GM19043 (cell line): ENCODE measurements around the gene USH2A.

Experiments used
- ATAC-seq: cut with Tn5 transposase; IDR thresholded peaks from one replicate; pipeline ENCODE4 v1.9.1; 2021; ENCODE audit warnings: low read depth; ENCODE audit not compliant: unreplicated experiment

Gene USH2A

DNA sequence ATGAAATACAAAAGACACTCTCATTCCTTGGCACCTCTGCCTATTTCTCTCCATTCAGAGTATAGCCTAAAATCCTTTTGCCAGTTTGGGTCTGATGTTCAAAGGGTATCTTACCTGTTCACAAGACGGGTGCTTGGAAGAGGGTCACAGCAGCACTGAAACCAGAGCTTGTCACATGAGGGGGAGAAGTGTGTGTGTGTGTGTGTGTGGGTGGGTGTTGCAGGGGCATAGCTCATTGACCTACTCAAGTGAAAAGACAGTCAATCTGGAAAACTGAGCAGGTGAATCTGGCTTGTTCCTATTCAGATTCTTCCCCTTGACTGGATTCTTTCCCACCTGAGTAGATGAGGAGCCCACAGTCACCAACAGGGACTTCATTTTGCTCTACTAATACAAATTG is 792.2 kb downstream of the USH2A start:
- no peak for ATAC-seq

DNA sequence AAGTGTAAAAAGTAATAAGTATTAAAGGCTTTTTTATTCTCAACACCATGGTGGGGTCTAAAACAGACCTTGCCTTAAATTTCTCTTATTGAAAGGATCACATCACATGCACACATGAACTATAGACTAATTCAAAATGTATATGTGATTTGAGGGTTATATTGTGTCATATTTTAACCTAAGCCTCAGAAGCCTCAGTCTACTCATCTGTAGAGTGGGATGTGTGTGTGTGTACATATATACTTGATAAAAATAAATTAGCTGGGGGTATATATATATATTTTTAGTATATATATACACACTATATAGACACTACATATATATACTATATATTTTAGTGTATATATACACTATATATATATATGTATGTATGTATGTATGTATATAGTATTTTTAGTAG is 797.3 kb downstream of the USH2A start:
- no peak for ATAC-seq

DNA sequence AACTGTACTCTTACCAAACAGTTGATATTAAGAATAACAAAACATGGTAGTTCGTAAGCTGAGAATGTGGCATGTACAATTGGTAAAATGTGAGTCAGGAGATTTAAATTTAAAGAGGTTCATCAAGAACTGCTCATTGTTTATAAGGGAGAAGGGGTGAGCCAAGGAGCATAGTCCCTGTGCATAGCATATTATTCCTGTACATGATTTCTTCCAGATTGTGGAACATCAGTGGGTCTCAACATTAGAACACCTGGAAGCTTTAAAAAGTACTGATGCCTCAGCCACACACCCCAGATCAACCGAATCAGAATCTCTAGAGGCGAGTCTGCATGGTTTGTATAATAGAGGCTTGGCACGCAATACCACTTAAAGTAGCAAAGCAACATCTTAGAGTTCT is 800.1 kb downstream of the USH2A start:
- ATAC-seq: no peak

DNA sequence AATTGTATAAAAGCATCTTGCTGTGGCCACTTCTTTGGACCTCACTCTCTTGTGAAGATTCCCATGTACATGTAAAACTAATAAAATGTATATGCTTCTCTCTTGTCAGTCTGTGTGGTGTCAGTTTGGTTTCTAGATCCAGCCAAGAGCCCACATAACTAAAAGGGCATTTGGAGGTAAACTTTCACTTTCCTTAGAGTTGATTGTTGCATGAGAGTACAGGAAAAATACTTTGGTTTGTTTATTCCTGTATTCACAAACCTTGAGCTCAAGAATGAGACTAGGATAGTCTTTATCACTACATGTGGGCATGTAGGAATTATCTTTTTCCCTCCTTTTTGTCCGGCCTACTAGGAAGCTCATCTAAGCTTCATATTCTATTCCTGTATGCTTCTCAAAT is 805.3 kb downstream of the USH2A start:
- ATAC-seq: peak; percentile 62

DNA sequence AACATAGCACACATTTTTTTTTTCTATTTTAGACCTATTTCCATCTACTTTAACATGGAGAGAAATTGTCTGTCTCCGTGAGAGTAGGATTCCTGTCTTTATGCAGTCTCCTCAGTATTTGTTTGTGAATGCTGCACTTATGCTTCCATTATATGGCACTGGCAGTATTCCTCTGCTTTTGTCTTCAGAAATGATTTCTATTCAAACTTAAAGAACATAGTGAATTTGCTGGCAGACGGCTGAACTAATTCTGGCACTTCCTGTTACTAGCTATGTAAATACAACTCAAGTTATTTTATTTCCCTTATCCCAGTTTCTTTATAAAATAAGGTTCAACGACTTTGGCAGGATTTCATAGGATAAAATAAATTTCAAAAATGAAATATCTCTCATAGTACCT is 810.9 kb downstream of the USH2A start:
- ATAC-seq: no peak

DNA sequence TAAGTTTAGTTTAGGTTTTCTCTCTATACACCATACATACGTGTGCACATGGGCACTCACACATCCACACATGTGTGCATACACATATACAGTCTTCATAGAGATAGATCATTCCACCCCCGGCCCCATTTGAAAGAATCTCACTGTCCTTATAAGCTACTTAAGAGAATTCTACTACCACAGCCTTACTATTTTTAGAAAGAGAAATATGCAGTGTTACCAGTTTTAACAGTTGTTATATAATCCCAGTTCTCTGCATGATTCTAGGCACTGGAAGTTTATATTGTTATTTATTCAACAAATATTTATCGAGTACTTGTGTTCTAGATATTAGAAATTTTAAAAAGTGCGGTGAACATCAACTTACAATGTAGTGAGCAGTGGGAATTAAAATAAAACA is 814.6 kb downstream of the USH2A start:
- ATAC-seq: no peak

DNA sequence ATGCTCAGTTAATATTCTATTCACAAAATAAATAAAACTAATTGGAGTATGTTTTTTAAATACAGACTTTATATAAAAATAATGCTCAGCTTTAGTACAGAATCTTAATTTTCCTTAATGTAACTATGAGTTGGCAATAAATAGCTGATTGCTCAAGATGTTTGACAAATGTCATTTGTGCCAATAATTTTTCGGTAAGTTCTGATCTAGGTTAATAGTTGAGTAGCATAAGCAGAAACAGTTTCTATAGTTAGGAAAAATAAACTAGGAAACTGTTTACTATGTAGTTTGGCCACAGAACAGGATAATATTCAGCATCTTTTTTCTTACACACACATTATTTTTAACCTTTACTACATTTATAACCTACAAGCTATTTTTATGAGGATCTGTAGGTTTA is 815.8 kb downstream of the USH2A start:
- no peak for ATAC-seq

DNA sequence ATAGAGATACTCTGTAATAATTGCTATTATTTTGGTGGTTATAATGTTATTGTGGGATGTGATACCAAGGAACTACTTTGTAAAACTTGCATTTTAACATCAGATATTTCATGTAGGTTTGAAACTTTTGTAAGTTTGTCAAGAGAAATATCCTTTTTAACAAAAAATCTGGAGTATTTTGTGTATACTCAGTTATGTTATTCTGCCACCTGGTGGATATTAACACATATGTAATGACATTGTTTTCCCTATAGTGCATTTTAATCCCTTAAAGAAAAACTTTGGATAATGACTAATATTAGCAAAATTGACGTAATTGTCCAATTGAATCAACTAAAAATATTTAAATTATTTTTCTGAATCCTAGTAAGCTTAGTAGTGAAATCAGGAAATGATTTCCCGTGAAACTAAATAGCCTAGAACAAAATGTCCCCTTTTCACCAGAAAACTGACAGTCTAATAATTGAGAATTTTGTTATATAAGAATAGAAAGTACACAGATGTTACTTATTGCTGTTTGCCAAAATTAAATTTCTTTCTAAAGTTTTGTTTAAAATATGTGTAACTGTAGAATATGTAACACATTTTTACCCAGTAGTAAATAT is 816.6 kb downstream of the USH2A start:
- no peak for ATAC-seq

GRCh38 chr1:215606036-215606435 is 817.2 kb downstream of the USH2A start:
- ATAC-seq: no peak

DNA sequence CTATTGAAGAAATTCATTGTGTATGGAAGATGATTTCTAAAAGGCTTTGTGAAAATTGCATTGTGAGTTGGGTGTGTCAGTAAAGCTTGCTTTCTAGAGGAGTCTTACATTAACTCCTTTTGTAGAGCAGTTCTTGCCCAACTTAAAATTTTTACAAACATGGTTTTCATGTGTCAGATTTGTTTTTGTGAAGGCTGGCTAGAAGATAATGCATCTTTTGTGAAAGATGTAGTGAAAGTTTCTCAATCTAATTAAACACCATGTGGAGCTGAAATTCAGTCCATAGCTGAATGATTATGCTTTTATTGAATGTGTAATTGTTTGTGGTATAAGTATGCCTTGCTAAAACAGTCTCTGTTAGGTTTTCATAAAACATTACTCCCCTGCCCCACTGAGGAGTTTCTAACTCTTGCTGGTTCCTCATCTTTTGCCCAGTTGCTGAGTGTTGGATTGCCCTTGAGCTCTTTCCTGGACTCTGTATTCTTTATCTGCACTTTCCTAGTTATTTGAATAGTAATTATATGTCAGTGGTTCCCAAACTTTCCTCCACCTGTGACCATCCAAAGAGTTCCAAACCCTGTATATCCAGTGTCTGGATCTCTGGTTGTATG is 818.1 kb downstream of the USH2A start:
- no peak for ATAC-seq

DNA sequence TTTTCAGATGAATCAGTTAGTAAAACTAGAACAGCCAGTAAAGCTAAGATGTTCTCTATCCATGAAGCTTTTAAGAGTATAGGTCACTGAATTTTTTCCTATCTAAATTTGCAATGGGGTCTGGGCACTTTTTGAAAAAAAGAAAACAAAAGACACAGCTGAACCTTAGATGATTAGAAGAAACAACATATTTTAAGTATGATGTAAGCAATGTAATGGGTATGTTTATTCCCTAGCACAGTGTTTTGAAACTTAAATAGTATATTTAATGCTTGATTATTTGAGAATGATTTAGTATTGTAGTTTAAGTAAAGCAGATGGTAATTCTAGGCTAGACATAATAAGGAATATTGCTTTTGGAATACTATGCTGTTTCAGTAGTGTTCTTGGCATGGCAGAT is 819.9 kb downstream of the USH2A start:
- ATAC-seq: no peak

- ATAC-seq: no peak
These were observed 822.0 kb downstream of the USH2A start for GRCh38 chr1:215601276-215601675.

DNA sequence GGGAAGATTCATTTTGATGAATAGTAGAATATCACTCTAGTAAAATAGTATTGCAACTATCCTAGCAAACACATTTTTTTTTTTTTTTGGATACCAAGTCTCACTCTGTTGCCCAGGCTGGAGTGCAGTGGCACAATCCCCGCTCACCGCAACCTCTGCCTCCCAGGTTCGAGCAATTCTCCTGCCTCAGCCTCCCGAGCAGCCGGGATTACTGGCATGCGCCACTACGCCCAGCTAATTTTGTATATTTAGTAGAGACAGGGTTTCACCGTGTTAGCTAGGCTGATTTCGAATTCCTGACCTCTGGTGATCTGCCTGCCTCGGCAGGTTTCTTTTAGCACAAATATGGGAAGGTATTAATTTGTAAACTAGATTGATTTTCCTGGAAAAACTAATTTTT is 822.4 kb downstream of the USH2A start:
- no peak for ATAC-seq

GRCh38 chr1:215600258-215600792 is 822.9 kb downstream of the USH2A start:
- ATAC-seq: no peak

DNA sequence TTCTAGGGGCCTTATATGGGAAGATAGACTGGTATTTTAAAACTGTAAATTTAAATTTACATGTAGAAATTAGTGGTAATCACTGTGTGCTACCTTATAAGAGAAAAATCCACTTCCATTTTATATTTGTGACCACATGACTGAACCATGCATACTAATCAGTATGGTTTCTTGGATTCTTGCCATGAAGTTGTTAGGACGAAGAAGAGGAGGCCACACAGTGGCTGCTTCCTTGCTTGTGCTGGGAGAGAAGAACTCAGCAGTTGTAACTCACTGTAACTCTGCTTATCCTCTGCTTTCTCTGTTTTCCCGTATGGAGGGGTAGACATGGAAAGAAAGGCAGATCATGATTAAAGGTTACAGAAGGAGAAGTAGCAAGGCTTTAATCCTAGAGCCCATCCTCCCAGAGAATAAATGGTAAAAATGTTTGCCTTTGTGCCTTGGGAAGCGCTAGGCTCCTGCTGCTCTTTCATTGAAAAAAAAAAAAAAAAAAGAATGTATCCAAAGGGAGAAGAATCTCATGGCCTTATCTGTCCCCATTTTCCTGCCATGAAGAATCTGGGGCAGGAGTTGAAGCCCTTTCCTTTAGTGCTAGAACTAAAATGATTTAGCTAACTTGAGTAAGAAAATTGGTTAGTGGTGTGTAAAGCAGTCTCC is 823.7 kb downstream of the USH2A start:
- no peak for ATAC-seq

- ATAC-seq: no peak
These were observed 825.3 kb downstream of the USH2A start for GRCh38 chr1:215597961-215598360.

DNA sequence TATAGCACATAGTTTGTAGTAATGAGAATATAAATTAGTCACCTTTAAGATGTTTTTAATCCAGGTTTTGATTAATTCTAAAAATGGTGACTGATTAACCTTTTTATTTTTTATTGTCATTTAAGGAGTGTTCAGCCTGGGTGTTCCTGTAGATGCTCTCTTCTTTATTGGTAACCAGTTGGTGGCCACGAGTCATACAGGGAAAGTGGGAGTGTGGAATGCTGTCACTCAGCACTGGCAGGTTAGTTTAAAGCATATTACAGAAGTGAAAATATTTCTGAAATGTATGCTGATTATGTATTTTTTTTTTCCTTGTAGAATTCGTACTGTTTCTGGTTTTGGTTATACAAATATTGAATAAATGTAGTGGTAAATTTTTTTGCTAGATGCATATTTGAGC is 828.0 kb downstream of the USH2A start:
- ATAC-seq: no peak

DNA sequence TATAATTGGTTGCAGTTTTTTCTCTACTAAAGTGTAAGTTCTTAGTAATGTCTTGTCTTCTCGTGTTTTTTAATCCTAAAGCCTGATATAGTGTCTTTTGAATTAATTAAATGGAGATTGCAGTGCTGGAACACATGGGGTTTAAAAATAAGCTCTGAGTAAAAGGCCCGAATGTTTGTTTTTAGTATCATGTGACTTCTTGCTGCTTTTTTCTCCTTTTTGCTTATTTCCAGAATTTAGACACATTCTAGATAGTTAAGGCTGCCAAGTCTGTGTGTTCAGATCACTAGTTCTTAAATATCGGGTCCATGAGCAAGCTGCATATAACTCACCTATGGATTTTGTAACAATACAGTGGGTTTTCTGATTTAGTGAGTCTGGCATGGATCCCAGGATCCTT is 828.6 kb downstream of the USH2A start:
- no peak for ATAC-seq

- no peak for ATAC-seq
These were observed 832.3 kb downstream of the USH2A start for GRCh38 chr1:215590779-215591491.

GRCh38 chr1:215589650-215590435 is 833.4 kb downstream of the USH2A start:
- no peak for ATAC-seq

DNA sequence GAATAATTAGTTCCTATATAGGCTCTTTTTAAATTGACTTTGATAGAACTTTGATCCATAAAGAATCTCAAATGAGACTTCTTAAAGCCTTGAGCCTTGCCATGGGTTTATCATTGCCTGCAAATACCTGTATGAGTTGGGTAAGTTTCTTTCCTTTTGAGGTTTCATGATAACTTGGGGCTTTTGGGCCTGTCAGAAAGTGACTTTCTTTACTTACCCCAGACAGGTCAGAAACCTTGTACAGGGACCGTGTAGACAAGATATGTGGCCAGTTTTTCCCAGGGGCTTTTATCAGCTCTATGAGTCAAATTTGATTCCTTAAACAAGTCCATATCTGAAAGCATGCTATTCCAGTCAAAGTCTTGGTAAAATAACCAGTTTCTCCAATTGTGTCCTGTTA is 838.9 kb downstream of the USH2A start:
- peak; percentile 49 for ATAC-seq
